ENCODE results near the gene GDPD5.

The GDPD5 gene

GRCh38 chr11:75557666-75558494 lies 32.1 kb upstream of the GDPD5 start:
- no peak for DNase-seq (ENCODE audit: low spot score)

- no peak for DNase-seq (ENCODE audit: low spot score)
Observed at GRCh38 chr11:75556275-75556674, 30.5 kb upstream of the GDPD5 start.

GRCh38 chr11:75555079-75555811 lies 29.5 kb upstream of the GDPD5 start:
- no peak for DNase-seq (ENCODE audit: low spot score)

- DNase-seq (ENCODE audit: low spot score) = no peak
Observed at GRCh38 chr11:75554258-75555022, 28.7 kb upstream of the GDPD5 start.

GRCh38 chr11:75553889-75554257 lies 28.1 kb upstream of the GDPD5 start:
- DNase-seq (ENCODE audit: low spot score) = no peak

DNA sequence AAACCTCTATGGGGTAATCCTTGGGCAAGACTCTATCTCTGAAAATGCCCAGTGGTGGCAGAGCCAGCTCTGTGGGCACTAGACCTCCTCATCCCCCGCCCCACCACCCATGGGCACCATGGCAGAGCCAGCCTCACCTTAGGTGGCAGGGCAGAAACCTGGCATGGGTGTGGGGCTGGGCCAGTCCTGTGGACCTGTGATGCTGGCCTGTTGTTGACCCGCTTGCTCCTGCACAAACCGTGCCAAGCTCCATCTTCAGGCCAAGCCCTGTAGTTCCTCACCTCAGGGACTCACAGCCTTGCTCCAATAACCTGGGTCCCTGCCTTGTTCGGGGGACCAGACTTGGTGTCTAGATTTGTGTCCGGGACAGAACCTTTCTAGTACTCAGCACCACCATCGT lies 27.4 kb upstream of the GDPD5 start:
- DNase-seq (ENCODE audit: low spot score) = no peak

- DNase-seq (ENCODE audit: low spot score) = no peak
Observed at GRCh38 chr11:75549370-75549958, 23.7 kb upstream of the GDPD5 start.

DNA sequence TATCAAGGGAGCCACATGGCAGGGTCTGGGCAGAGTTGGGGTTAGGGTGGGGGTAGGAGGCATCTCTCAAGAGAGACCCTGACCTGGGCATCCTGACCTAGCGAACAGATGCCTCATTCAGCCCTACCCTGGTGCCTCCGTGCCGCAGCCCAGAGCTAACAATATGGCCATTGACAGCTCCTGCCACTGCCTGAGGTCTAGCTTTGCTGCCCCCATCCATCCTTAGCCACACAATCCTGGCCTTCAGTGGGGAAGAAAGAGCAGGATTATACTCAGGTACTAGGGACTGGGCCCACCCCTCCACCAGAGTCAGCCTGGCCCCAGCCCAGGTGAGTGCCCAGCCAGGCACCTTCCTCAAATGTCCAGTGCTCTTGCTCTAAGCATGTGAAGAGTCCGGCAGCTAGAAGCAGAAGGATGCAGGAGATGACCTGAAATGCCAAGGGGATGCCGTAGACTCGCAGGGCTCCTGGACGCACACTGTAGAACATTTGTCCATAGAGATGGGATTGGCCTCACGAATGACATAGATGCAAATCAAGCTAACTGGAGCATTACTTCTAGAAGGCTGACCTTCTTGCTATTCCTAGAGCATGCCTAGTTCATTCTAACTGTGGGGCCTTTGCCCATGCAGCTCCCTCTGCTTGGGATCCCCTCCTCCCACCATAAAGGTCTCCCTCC lies 23.0 kb upstream of the GDPD5 start:
- no peak for DNase-seq (ENCODE audit: low spot score)

DNA sequence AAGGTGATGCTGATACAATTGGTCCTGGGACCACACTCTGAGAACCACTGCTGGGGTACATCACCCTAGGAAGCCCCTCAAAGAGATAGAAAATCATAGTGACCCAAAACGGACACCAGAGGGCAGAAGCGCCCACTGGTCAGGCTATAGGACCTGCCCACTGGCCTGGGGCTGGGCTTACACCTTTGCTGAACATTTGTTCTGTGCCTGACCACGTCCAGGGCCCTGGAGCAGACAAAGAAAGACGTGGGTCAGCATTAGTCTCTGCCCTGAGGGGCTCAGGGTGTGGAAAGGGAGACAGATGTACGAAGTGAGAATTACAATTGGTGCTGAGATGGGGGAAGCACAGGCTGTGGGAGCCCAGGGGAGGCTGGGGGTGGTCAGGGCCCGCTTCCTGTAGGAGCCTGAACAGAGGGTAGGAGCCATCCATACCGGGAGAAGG lies 21.9 kb upstream of the GDPD5 start:
- DNase-seq (ENCODE audit: low spot score) = peak; percentile 72

- no peak for DNase-seq (ENCODE audit: low spot score)
Observed at GRCh38 chr11:75547177-75547576, 21.4 kb upstream of the GDPD5 start.

GRCh38 chr11:75543806-75544205 lies 18.1 kb upstream of the GDPD5 start:
- peak; percentile 43 for DNase-seq (ENCODE audit: low spot score)

DNA sequence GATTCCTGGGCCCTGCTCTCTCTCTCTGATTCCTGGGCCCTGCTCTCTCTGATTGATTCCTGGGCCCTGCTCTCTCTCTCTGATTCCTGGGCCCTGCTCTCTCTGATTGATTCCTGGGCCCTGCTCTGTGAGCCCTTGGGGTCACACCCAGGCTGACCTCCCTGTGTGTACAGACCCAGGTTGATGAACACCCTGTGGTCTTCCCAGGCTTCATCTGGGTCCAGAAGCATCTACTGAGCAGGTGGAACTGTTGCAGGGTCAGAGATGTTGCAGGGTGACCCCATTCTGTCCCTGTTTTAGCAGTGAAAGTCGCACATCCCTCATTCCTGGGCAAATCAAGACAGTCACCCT lies 16.3 kb upstream of the GDPD5 start:
- DNase-seq (ENCODE audit: low spot score) = no peak

DNA sequence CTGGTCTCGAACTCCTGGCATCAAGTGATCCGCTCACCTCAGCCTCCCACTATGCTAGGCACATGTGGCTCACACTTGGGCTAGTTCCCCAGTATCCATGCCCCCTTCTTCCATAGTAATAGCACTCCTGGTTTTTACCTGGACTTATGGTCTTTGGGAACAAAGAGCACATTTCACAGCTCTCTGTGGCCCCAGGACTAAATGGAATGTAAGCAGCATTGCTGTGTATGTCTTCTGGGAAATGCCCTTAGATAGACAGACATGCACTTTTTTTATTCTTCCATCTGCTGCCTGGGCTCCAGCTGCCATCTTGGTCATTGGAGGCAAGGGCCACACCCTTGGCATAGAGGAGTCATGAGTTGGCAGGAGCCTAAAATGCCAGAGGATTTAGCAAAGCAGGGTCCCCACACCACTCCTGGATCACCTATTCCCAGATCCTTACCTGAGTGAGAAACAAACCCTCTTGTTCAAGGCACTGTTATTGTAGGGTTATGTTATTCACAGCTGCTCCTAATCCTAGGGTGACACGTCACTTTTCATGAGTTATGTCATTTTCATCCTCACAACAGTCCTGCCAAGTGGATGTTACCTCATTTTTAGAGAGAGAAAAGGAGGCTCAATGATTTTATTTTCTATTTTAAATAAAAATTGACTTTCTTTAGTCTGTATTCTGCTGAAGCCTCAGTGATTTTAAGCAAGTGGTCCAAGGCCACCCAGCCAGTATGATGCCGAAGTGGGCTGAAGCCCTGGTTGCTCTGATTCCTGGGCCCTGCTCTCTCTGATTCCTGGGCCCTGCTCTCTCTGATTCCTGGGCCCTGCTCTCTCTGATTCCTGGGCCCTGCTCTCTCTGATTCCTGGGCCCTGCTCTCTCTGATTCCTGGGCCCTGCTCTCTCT lies 15.7 kb upstream of the GDPD5 start:
- no peak for DNase-seq (ENCODE audit: low spot score)

GRCh38 chr11:75539459-75540334 lies 14.0 kb upstream of the GDPD5 start:
- DNase-seq (ENCODE audit: low spot score) = no peak

DNA sequence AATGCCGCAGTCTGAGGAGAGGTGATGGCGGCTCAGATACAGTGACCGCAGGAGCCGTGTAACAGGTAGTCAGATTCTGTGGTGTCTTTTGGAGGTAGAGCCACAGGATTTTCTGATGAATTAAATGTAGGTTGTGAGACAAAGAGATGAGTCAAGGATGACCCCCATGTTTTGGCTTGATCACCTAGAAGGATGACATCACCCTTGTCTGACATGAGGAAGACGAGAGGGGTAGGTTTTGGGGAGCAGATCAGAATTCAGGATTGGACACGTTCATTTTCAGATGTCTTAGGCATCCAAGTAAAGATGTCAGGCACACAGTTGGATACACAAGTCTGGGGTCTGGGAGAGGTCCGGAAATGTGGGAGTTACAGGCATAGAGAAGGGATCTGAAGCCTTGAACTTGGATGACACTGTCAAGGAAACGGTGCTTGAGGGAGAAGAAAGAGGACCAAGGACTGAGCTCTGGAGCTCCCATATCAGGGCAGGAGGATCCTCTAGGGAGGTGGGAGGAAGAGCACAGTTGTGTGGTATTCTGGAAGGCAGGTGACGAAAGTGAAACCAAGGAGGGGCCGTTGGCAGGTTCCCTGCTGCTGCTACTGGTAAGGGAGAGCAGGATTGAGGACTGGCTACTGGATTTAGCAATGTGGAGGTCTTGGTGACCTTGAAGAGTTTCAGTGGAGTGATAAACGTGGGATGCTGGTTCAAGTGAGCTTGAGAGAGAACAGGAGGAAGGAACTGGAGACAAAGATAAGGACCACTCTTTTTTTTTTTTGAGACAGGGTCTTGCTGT lies 12.6 kb upstream of the GDPD5 start:
- DNase-seq (ENCODE audit: low spot score) = no peak

- DNase-seq (ENCODE audit: low spot score) = no peak
Observed at GRCh38 chr11:75537740-75538139, 12.0 kb upstream of the GDPD5 start.

DNA sequence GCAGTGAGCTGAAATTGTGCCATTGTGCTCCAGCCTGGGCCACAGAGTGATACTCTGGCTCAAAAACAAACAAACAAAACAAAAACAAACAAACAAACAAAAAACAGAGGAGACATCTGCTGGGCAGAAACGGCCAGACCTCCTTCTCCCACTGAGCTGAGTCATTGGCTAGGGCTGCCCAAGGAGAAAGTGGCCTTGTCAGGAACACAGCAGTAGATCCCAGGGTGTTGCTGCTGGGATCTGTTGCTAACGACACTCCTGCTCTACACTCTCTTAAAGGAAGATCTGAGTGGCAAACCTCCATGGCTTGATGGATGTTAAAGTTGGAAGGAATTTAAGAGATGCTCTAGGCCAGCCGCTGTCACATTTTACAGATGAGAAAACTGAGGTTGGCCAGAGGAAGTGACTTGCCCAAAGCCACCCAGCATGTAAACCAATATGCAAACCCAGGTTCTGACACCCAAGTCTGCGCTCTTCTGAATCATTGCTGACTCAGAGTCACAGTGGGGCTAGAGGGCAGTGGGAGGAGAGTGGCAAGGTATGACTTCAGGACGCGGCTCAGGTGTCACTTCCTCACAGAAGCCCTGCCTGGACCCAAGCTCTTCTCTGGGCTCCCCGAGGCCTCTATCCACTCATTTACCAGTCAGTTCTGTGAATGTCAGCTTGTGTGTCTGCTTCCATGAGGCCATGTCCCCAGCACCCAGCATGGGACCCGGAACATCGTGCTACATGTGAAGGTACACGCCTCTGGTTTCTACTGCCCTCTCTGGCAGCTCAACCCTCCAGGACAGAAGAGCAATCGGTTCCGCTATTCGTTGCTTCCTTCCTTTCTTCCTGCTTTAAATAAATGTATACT lies 11.3 kb upstream of the GDPD5 start:
- peak; percentile 69 for DNase-seq (ENCODE audit: low spot score)

GRCh38 chr11:75535071-75535470 lies 9.3 kb upstream of the GDPD5 start:
- DNase-seq (ENCODE audit: low spot score) = no peak
